T-helper 9 cell (primary cell): ENCODE measurements around the gene PTTG1.
"Not testable (repeated sequence)": the region's sequence is repeated elsewhere in the genome, so short reads cannot be mapped to it uniquely, and the experiment has no call there.

ENCODE experiments used
- DNase-seq: peaks from one replicate; pipeline ENCODE4 v3.0.0-alpha.2; 2020

PTTG1 gene

GRCh38 chr5:160427607-160428006, 6.0 kb downstream of the PTTG1 start:
- no peak for DNase-seq

- no peak for DNase-seq
These were observed 10.5 kb downstream of the PTTG1 start for GRCh38 chr5:160432196-160432595.

GRCh38 chr5:160432787-160433186, 11.1 kb downstream of the PTTG1 start:
- DNase-seq = no peak

GRCh38 chr5:160434022-160434531, 12.4 kb downstream of the PTTG1 start:
- DNase-seq = no peak

- no peak for DNase-seq
These were observed 13.9 kb downstream of the PTTG1 start for GRCh38 chr5:160435532-160435931.

GRCh38 chr5:160436017-160436416, 14.4 kb downstream of the PTTG1 start:
- DNase-seq = no peak

DNA sequence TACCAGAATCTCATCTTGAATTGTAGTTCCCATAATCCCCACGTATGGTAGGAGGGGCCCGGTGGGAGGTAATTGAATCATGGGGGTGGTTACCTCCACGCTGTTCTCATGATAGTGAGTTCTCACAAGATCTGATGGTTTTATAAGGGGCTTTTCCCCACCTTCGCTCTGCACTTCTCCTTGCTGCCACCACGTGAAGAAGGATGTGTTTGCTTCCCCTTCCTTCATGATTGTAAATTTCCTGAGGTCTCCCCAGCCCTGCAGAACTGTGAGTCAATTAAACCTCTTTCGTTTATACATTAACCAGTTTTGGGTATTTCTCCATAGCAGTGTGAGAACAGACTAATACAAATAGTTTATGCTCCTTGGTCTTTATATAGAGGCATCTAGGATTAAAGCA, 15.0 kb downstream of the PTTG1 start:
- not testable (repeated sequence) for DNase-seq

- no peak for DNase-seq
These were observed 15.6 kb downstream of the PTTG1 start for GRCh38 chr5:160437271-160437670.

DNA sequence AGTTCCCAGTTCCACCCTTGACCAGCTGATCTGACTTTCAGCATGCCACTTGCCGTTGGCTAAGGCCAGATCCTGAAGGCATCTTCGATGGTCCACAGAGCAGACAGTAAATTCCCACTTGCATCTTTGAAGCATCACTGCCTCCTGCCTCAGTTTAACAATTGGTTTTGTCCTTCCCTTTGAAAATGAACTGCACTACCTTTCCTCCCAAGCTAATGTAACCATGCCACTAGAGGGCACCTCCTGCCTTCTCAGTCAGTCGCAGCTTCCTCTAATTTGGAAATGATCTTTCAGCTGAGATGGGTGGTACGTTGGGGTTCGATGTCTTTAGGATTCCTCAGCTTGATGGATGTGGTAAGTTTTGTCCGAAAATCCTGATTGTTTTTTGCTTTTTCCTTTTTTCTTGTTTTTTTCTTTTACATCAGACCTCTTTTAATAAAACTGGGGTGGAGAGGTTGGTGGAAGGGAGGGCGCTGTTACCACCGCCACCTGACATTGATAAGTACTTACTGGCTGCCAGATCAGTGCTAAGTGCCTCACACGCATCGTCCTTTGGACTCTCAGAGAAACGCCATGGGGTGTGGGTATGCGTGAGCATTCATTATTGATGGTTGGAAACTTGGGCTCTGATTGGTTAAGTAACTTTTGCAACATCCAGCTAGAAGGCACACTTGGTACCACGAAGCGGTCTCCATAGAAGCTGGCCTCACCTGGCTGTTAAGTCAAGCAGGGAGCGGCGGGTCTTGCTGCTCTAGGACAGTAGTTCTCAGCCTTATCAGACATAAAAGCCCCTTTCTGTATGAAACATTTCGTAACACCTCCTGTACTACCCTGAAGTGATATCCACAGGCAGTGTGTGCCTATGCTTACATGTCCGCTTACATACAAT, 16.9 kb downstream of the PTTG1 start:
- peak; percentile 34 for DNase-seq

DNA sequence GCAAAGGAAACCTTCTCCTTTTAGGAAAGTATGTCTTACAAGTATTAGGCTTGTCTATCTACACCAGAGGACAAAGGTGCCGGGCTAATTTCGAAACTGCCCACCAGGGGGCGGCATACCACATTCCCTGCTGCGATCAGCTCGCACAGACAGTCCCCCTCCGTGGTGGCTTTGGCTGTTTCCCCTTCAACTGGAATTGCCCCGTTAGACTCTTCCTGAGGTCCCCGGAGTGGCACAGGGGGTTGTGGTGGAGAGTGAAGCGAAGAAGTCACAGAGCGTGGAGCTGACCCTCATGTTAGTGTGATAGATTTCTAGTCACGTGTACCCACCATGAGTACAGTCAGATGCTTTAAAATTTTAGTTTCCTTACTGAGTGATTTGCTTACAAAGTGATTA, 17.5 kb downstream of the PTTG1 start:
- peak; percentile 89 for DNase-seq

- DNase-seq = no peak
These were observed 19.7 kb downstream of the PTTG1 start for GRCh38 chr5:160441311-160441781.

DNA sequence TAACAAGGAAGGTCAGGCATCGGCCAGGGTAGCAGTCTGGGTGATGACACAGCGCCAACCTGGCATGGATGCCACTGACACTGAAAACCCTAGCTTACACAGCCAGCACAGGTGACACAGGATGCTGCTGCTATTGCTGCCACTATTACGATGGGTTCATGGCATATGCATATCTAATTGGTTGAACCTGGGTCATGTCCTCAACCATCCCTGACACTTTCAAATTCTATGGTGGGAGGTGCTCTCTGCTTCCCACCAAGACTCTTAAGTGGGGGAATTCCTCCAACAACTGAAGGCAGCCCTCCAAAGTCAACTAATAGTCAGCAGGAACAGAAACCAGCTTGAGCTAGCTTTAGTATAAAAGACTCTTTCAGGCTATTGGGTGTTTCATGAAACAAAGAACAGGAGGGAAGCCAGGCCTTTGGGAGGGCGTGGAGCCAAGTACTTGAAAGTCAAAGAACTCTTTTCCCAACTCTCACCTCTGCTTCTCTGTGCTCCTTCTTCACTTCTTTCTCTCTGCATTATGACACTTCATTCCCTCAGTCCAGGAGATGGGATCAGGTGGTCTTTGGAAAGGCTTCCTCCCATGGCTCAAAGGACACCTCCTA, 21.3 kb downstream of the PTTG1 start:
- DNase-seq = no peak

GRCh38 chr5:160444407-160444806, 22.8 kb downstream of the PTTG1 start:
- no peak for DNase-seq

DNA sequence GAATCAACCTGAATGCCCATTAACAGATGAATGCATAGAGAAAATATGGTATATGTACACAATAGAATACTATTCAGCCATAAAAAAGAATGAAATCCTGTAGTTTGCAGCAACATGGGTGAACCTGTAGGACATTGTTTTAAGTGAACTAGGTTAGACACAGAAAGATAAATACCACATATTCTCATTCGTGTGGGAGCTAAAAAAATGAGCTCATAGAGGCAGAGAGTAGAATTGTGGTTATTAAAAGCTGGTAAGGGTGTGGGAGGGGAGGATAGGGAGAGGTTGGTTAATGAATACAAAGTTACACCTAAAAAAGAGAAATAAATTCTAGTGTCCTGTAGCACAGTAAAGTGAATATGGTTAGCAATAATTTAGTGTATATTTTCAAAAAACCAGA, 23.5 kb downstream of the PTTG1 start:
- no peak for DNase-seq

- no peak for DNase-seq
These were observed 24.1 kb downstream of the PTTG1 start for GRCh38 chr5:160445751-160446150.

DNA sequence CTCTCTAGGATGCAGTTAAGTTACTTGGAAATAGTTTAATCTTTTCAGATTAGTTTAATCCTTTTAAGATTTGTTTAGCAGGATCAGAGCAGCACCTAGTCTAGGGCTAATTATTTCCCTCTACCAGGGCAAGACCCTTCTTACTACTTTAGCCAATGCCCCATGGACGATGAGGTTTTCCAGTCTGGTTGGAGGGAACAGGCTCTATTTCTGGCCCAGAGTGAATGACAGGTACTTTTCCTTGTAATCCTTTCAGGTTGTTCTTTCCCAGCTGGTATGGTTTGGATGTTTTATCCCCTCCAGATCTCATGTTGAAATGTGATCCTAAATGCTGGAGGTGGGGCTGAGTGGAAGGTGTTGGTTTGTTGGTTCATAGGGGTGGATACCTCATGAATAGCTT, 27.2 kb downstream of the PTTG1 start:
- no peak for DNase-seq

DNA sequence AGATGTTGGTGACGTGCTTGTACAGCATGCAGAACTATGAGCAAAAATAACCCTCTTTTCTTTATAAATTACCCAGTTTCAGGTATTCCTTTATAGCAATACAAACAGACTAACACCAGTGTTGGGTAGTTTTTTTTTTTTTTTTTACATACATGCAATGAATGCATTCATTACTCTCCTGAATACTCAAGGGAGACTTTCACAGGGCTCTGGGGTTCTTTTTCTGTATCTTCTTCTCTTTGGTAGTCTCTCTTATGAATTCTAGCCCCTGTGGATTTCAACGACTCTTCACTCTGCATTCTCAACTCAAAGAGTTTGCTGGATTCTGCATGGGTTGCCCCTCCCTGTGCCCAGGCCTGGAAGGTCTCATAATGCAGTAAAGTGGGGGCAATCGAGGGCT, 27.8 kb downstream of the PTTG1 start:
- DNase-seq = no peak

DNA sequence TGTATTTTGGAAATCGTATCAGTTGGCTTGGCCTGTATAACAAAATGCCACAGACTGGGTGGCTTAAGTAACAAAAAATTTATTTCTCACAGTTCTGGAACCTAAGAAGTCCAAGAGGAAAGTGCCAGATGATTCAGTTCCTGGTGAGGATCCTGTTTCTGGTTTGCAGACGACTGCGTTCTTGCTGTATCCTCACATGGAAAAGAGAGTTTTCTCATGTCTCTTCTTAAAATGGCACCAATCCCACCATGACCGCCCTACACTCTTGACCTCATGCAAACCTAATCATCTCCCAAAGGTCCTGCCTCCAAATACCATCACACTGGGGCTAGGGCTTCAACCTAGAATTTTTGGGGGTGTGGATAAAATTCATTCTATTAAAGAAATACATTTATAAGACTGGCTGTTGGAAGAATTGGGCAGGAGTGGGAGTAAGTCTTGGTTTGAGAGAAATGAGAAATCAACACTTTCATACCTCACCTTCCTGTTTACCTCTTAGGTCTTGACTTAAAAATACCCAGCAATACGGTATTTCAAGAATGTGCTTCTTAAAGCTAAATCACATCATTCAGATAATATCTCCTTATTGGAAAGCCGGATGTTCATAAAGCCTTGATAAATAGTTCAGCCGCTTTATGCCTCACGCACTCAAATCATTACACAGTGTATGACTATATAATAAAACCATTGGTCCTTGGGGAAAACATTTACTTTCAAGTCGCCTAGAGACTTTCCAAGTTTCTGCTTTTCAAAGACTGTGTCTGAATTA, 28.7 kb downstream of the PTTG1 start:
- no peak for DNase-seq

DNA sequence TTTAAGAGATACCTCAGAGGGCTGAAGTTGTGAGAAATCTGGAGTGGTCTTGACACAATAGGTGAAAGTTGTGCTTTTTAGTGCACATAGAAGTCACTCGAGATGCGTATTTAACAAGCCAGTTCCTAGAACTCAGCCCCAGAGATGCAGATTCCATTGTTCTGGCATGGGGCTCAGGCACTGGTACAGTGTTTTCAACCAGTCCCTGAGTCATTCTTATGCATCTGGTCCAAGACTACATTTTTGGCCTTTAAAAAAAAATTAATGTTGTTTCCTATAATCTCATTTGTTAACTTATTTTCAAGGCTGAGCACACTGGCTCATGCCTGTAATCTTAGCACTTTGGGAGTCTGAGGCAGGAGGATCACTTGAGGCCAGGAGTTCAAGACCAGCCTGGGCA, 29.6 kb downstream of the PTTG1 start:
- no peak for DNase-seq

- no peak for DNase-seq
These were observed 30.4 kb downstream of the PTTG1 start for GRCh38 chr5:160452036-160452435.

- DNase-seq = no peak
These were observed 31.1 kb downstream of the PTTG1 start for GRCh38 chr5:160452795-160453194.

- DNase-seq = no peak
These were observed 32.1 kb downstream of the PTTG1 start for GRCh38 chr5:160453751-160454150.

- no peak for DNase-seq
These were observed 33.9 kb downstream of the PTTG1 start for GRCh38 chr5:160455600-160455999.
